ENCODE measurements around the gene WDR82.

WDR82 gene

GRCh38 chr3:52315006-52315405, 36.6 kb upstream of the WDR82 start:
- no peak overlapping the region for H3K27ac ChIP-seq
- TF ChIP-seq ZFX (IDR thresholded peaks at IDR 0.05; ENCODE audit: borderline replicate concordance): no peak
- TF ChIP-seq CTCF (IDR thresholded peaks at IDR 0.05): no peak

GRCh38 chr3:52314489-52314888, 36.0 kb upstream of the WDR82 start:
- no peak for TF ChIP-seq CTCF (IDR thresholded peaks at IDR 0.05)
- TF ChIP-seq ZFX (IDR thresholded peaks at IDR 0.05; ENCODE audit: borderline replicate concordance): no peak

GRCh38 chr3:52313774-52314188, 35.3 kb upstream of the WDR82 start:
- TF ChIP-seq ZFX (IDR thresholded peaks at IDR 0.05; ENCODE audit: borderline replicate concordance) (no peak), CTCF (IDR thresholded peaks at IDR 0.05) (no peak)
- no peak overlapping the region for H3K27ac ChIP-seq

More at GRCh38 chr3:52314489-52314888, 36.0 kb upstream of the WDR82 start:
- H3K27ac ChIP-seq: no peak overlapping the region

- no peak for TF ChIP-seq CTCF (IDR thresholded peaks at IDR 0.05)
- no peak for TF ChIP-seq ZFX (IDR thresholded peaks at IDR 0.05; ENCODE audit: borderline replicate concordance)
- no peak overlapping the region for H3K27ac ChIP-seq
Observed at GRCh38 chr3:52313188-52313773, 34.8 kb upstream of the WDR82 start.

- no peak overlapping the region for H3K27ac ChIP-seq
Observed at GRCh38 chr3:52311576-52312119, 33.2 kb upstream of the WDR82 start.

GRCh38 chr3:52310861-52311575, 32.6 kb upstream of the WDR82 start:
- TF ChIP-seq ZFX (IDR thresholded peaks at IDR 0.05; ENCODE audit: borderline replicate concordance): no peak
- TF ChIP-seq CTCF (IDR thresholded peaks at IDR 0.05): no peak
- no peak overlapping the region for H3K27ac ChIP-seq

More at GRCh38 chr3:52311576-52312119, 33.2 kb upstream of the WDR82 start:
- TF ChIP-seq ZFX (IDR thresholded peaks at IDR 0.05; ENCODE audit: borderline replicate concordance) (no peak), CTCF (IDR thresholded peaks at IDR 0.05) (no peak)

GRCh38 chr3:52308308-52308707, 29.9 kb upstream of the WDR82 start:
- no peak overlapping the region for H3K27ac ChIP-seq
- TF ChIP-seq CTCF (IDR thresholded peaks at IDR 0.05) (no peak), ZFX (IDR thresholded peaks at IDR 0.05; ENCODE audit: borderline replicate concordance) (no peak)

All from 22Rv1 (cell line).